Stimulated activated naive CD4-positive, alpha-beta T cell (primary cell): ENCODE results near the gene ZBTB2.
"Not testable (repeated sequence)": the region's sequence is repeated elsewhere in the genome, so short reads cannot be mapped to it uniquely, and the experiment has no call there.

Source experiments
- DNase-seq, 6 experiments: peaks; one replicate each; lab custom pipeline; 2025; lab: John Stamatoyannopoulos, UW

Gene ZBTB2

DNA sequence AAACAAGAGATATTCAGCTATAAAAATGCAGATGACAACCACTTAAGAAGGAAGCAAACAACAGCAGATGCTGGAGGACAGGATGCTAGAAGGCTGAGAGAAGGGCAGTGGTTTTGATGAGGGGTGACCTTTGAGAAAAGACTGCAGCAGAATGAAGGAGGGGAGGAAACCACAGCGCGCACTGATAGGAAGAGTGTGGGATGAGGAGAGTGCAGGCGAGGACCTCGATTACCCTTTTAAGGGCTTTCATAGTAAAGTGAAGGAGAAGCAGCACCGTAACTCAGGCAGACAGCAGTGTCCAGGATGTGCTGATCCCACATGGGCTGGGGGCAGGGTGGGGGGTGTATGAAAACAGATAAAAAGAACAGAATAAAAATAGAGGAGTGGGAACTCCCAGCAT lies 19.2 kb downstream of the ZBTB2 start:
- no peak for DNase-seq

DNA sequence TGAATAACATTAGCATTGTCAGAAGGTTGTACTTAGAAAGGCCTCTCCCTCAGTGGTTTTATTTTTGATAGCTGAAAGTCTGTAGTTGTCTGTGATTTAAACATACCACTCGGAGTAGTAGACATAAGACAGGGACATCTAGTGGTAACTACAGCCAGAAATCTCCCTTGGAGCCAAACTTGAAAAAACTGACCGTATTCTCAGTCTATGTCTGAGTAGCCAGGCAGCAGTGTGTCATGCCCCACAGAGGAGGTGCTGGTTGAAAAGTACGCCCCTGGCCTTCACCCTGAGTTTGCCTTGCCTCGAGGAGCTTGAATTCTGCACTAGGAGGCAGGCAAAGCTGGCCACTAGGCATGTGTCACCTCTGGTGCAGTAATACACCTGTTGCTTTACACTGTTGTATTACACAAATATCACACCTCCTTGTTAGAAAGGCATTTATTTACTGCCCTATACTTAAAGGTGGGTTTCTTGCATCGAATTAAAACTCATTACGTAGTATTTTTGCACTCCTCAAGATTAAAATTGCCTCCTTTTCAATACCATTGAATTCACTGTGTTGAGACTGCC lies 20.8 kb downstream of the ZBTB2 start:
- no peak for DNase-seq

GRCh38 chr6:151365233-151365632 lies 26.1 kb downstream of the ZBTB2 start:
- no peak for DNase-seq

GRCh38 chr6:151359486-151359885 lies 31.9 kb downstream of the ZBTB2 start:
- DNase-seq = no peak

- DNase-seq = no peak
These were observed 32.9 kb downstream of the ZBTB2 start for GRCh38 chr6:151358475-151358874.

GRCh38 chr6:151357758-151358436 lies 33.5 kb downstream of the ZBTB2 start:
- DNase-seq = no peak

GRCh38 chr6:151356983-151357382 lies 34.4 kb downstream of the ZBTB2 start:
- DNase-seq = not testable (repeated sequence)

GRCh38 chr6:151353795-151354194 lies 37.6 kb downstream of the ZBTB2 start:
- DNase-seq = no peak

DNA sequence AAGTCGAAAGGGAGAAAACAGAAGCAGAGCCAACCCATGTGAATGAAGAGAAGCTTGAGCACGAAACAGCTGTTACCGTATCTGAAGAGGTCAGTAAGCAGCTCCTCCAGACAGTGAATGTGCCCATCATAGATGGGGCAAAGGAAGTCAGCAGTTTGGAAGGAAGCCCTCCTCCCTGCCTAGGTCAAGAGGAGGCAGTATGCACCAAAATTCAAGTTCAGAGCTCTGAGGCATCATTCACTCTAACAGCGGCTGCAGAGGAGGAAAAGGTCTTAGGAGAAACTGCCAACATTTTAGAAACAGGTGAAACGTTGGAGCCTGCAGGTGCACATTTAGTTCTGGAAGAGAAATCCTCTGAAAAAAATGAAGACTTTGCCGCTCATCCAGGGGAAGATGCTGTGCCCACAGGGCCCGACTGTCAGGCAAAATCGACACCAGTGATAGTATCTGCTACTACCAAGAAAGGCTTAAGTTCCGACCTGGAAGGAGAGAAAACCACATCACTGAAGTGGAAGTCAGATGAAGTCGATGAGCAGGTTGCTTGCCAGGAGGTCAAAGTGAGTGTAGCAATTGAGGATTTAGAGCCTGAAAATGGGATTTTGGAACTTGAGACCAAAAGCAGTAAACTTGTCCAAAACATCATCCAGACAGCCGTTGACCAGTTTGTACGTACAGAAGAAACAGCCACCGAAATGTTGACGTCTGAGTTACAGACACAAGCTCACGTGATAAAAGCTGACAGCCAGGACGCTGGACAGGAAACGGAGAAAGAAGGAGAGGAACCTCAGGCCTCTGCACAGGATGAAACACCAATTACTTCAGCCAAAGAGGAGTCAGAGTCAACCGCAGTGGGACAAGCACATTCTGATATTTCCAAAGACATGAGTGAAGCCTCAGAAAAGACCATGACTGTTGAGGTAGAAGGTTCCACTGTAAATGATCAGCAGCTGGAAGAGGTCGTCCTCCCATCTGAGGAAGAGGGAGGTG lies 38.7 kb downstream of the ZBTB2 start:
- DNase-seq = no peak

DNA sequence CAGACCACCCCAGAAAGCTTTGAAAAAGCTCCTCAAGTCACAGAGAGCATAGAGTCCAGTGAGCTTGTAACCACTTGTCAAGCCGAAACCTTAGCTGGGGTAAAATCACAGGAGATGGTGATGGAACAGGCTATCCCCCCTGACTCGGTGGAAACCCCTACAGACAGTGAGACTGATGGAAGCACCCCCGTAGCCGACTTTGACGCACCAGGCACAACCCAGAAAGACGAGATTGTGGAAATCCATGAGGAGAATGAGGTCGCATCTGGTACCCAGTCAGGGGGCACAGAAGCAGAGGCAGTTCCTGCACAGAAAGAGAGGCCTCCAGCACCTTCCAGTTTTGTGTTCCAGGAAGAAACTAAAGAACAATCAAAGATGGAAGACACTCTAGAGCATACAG lies 39.6 kb downstream of the ZBTB2 start:
- DNase-seq = no peak

DNA sequence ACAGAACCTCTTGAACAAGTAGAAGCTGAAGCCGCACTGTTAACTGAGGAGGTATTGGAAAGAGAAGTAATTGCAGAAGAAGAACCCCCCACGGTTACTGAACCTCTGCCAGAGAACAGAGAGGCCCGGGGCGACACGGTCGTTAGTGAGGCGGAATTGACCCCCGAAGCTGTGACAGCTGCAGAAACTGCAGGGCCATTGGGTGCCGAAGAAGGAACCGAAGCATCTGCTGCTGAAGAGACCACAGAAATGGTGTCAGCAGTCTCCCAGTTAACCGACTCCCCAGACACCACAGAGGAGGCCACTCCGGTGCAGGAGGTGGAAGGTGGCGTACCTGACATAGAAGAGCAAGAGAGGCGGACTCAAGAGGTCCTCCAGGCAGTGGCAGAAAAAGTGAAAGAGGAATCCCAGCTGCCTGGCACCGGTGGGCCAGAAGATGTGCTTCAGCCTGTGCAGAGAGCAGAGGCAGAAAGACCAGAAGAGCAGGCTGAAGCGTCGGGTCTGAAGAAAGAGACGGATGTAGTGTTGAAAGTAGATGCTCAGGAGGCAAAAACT lies 40.1 kb downstream of the ZBTB2 start:
- no peak for DNase-seq

DNA sequence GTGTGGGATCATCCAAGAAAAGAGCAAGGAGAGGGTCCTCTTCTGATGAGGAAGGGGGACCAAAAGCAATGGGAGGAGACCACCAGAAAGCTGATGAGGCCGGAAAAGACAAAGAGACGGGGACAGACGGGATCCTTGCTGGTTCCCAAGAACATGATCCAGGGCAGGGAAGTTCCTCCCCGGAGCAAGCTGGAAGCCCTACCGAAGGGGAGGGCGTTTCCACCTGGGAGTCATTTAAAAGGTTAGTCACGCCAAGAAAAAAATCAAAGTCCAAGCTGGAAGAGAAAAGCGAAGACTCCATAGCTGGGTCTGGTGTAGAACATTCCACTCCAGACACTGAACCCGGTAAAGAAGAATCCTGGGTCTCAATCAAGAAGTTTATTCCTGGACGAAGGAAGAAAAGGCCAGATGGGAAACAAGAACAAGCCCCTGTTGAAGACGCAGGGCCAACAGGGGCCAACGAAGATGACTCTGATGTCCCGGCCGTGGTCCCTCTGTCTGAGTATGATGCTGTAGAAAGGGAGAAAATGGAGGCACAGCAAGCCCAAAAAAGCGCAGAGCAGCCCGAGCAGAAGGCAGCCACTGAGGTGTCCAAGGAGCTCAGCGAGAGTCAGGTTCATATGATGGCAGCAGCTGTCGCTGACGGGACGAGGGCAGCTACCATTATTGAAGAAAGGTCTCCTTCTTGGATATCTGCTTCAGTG lies 40.8 kb downstream of the ZBTB2 start:
- DNase-seq = no peak

- DNase-seq = no peak
These were observed 41.6 kb downstream of the ZBTB2 start for GRCh38 chr6:151349651-151350270.

DNA sequence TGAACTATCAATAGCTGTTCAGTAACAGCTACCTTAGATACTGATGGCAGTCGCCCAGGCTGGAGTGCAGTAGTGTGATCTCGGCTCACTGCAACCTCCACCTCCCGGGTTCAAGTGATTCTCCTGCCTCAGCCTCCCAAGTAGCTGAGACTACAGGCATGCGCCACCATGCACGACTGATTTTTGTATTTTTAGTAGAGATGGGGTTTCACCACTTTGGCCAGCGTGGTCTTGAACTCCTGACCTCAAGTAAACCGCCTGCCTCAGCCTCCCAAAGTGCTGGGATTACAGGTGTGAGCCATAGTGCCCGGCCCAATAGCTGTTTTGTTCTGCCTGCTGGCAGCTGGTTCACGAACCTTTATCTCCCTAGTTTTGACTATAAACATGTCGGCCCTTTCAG lies 48.6 kb downstream of the ZBTB2 start:
- DNase-seq = not testable (repeated sequence)

GRCh38 chr6:151341476-151342195 lies 49.7 kb downstream of the ZBTB2 start:
- no peak for DNase-seq

GRCh38 chr6:151340219-151340978 lies 51.0 kb downstream of the ZBTB2 start:
- DNase-seq = no peak

- DNase-seq = no peak
These were observed 52.0 kb downstream of the ZBTB2 start for GRCh38 chr6:151339369-151339768.

- no peak for DNase-seq
These were observed 52.6 kb downstream of the ZBTB2 start for GRCh38 chr6:151338651-151339200.

GRCh38 chr6:151335930-151336329 lies 55.4 kb downstream of the ZBTB2 start:
- DNase-seq = no peak
